HG02981 (cell line): ENCODE measurements around the gene SPP2.

Experiments
- ATAC-seq: cut with Tn5 transposase; IDR thresholded peaks from one replicate; pipeline ENCODE4 v1.9.1; 2021; ENCODE audit warnings: mild to moderate bottlenecking, moderate library complexity; ENCODE audit not compliant: unreplicated experiment

The SPP2 gene

GRCh38 chr2:234091432-234091879, 41.0 kb downstream of the SPP2 start:
- ATAC-seq = no peak

GRCh38 chr2:234091883-234092282, 41.4 kb downstream of the SPP2 start:
- ATAC-seq = no peak

- ATAC-seq = no peak
Observed at GRCh38 chr2:234092344-234092743, 41.8 kb downstream of the SPP2 start.

- no peak for ATAC-seq
Observed at GRCh38 chr2:234095301-234095700, 44.8 kb downstream of the SPP2 start.

- ATAC-seq = no peak
Observed at GRCh38 chr2:234096164-234096563, 45.7 kb downstream of the SPP2 start.

- ATAC-seq = peak; percentile 50
Observed at GRCh38 chr2:234098681-234099080, 48.2 kb downstream of the SPP2 start.

- no peak for ATAC-seq
Observed at GRCh38 chr2:234099266-234099665, 48.8 kb downstream of the SPP2 start.

GRCh38 chr2:234100686-234101085, 50.2 kb downstream of the SPP2 start:
- no peak for ATAC-seq

- no peak for ATAC-seq
Observed at GRCh38 chr2:234102112-234102511, 51.6 kb downstream of the SPP2 start.

- no peak for ATAC-seq
Observed at GRCh38 chr2:234107861-234108260, 57.4 kb downstream of the SPP2 start.

- no peak for ATAC-seq
Observed at GRCh38 chr2:234109321-234109720, 58.8 kb downstream of the SPP2 start.

GRCh38 chr2:234110219-234110618, 59.7 kb downstream of the SPP2 start:
- no peak for ATAC-seq

- ATAC-seq = no peak
Observed at GRCh38 chr2:234111523-234111922, 61.0 kb downstream of the SPP2 start.

- ATAC-seq = no peak
Observed at GRCh38 chr2:234116010-234116409, 65.5 kb downstream of the SPP2 start.

GRCh38 chr2:234121999-234122398, 71.5 kb downstream of the SPP2 start:
- no peak for ATAC-seq

GRCh38 chr2:234125451-234126145, 75.1 kb downstream of the SPP2 start:
- no peak for ATAC-seq

- ATAC-seq = no peak
Observed at GRCh38 chr2:234126146-234126470, 75.6 kb downstream of the SPP2 start.
